HG03097 (cell line): ENCODE measurements around the gene MFGE8.

Source experiments
- ATAC-seq: cut with Tn5 transposase; IDR thresholded peaks from one replicate; pipeline ENCODE4 v1.9.1; 2021; ENCODE audit not compliant: unreplicated experiment, low FRiP score

MFGE8 gene

GRCh38 chr15:88874684-88875083, 38.5 kb downstream of the MFGE8 start:
- ATAC-seq = no peak

DNA sequence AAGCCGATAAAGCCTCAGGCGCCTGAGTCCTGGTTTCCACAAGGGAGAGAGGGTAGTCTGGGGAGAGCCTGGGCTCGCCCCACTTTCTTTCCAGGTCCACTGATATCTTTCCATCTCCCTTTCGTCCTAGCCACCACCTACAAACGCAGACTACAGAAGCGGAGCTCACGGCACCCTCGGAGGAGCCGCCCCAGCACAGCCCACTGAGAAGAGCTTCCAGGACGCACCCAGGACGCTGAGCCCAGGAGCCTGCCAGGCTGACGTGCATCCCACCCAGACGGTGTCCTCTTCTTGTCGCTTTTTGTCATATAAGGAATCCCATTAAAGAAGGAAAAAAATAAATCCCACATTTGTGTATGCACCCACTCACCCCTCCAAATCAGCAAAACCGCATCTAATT, 38.9 kb downstream of the MFGE8 start:
- ATAC-seq = no peak

DNA sequence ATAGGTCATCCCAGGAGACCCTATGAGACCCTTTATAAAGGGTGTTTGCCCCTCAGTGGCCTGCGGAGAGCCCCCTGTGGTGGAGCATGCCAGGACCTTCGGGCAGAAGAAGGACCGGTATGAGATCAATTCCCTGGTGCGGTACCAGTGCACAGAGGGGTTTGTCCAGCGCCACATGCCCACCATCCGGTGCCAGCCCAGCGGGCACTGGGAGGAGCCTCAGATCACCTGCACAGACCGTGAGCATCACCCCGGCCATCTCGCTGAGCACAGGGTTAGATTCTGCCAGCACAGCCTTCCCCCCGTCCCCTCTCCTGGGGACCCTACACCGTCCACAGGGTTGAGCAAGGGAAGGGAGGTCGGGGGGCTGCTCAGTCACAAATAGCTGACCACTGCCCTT, 39.4 kb downstream of the MFGE8 start:
- ATAC-seq = no peak

DNA sequence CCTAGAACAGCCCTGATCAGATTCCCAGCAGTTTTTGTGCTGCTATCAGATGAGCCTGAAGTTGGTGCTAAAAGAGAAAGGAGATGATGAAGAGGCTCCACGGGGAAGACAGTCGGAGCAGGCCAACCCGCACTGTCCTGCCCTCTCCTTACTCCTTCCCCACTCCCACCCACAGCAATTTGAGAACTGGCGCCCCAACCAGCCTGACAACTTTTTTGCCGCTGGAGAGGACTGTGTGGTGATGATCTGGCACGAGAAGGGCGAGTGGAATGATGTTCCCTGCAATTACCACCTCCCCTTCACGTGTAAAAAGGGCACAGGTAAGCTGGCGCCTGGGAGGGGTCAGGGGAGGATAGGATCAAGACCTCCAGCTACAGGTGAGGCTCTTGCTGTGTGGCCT, 40.5 kb downstream of the MFGE8 start:
- no peak for ATAC-seq

GRCh38 chr15:88872106-88872505, 41.1 kb downstream of the MFGE8 start:
- no peak for ATAC-seq

- ATAC-seq = no peak
Observed at GRCh38 chr15:88871313-88871712, 41.9 kb downstream of the MFGE8 start.

GRCh38 chr15:88866295-88866881, 46.8 kb downstream of the MFGE8 start:
- no peak for ATAC-seq

DNA sequence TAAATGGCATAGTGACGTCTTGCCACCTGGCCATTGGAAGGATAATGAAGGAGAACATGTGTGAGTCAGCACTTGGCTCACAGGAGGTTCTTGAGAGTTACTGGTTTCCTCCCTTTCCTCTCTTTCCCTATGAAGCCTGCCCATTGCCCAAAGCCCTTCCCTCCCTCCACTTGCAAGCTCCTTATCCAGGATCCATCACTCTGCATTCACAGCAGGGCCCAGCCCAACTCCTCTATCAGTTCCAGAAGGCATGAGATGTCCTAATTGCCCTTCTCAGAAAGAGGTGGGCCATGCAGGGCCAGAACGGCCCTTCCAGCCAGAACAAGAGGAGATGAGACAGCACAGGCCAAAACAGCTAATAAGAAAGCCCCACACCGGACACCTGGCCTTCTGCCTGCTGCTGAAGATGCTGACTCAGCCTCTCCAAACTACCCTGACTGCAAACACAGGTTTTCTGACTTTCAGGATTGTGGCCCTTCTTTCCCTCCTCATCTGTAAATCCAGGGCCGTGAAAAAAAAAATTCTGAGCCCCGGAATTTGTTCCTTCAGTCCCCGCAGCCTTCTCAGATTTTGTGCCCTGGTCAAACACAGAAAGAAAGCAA, 47.6 kb downstream of the MFGE8 start:
- ATAC-seq = no peak

DNA sequence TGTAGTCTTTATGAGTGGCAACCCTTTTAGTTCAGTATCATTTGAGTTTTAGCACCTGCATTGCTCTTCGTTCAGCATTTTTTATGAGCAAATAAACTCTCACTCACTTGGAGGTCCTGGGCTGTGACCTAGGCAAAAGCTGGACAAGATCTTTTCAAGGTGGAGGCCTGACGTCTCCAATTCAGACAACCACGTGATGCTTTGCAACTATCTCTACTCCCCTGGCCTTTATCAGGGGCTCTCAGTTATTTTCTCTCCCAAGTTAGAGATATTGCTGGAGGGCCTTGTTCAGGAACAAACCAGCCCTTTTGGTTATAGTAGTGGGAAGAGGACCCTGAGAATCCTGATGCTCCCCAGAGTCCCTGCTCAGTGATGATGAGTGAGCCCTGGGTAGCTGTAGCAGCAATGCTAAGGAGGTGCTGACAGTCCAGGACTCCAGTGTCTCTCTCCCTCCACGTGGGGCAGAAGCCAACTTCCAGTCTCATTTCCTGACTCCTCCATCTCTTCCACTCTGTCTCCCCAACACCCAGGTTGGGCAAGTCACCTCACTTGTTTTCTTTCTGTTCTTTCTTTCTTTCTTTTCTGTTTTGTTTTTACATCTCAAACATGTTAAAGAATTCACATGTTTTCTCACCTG, 48.2 kb downstream of the MFGE8 start:
- ATAC-seq = no peak

DNA sequence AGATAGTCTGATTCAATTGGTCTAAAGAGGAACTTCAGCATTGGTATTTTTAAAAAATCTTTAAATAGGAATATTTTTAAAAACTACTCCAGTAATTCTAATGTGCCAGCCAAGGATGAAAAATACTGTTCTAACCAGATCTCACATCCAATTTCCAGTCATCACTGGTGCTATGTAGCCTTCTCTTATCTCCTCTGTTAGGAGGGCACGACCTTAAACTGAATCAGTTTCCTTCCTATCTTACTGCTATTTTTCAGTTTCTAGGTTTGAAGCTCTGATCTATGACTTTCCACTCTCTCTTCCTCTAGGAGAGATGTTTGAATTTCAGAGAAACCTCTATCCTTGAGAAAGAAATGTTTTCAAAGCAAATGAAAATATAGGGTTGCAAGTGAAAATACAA, 49.8 kb downstream of the MFGE8 start:
- ATAC-seq = no peak

GRCh38 chr15:88860212-88860611, 53.0 kb downstream of the MFGE8 start:
- no peak for ATAC-seq

DNA sequence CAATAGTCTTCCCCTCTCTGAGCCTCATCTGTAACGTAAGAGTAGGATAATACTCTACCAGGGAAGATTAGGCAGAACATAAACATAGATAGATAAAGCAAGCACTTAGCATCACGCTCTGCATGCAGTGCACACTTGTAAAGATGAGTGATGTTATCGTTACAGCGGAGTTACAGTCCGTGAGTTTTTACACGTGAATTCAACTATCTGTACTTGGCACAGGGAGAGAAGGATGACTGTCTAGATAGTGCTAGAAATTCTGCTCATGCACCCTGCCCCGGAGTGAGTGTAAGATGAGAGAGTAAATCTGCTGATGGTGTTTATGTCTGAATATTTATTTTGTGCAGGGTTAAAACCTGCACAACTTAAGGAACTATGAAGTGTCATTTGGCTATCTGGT, 53.6 kb downstream of the MFGE8 start:
- no peak for ATAC-seq

DNA sequence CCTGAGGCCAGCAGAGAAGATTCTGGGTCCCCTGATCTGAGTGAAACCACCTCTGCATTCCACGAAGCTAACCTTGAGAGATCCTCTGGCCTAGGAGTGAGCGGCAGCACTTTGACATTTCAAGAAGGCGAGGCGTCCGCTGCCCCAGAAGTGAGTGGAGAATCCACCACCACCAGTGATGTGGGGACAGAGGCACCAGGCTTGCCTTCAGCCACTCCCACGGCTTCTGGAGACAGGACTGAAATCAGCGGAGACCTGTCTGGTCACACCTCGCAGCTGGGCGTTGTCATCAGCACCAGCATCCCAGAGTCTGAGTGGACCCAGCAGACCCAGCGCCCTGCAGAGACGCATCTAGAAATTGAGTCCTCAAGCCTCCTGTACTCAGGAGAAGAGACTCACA, 54.2 kb downstream of the MFGE8 start:
- ATAC-seq = no peak

- ATAC-seq = no peak
Observed at GRCh38 chr15:88852476-88852875, 60.7 kb downstream of the MFGE8 start.

DNA sequence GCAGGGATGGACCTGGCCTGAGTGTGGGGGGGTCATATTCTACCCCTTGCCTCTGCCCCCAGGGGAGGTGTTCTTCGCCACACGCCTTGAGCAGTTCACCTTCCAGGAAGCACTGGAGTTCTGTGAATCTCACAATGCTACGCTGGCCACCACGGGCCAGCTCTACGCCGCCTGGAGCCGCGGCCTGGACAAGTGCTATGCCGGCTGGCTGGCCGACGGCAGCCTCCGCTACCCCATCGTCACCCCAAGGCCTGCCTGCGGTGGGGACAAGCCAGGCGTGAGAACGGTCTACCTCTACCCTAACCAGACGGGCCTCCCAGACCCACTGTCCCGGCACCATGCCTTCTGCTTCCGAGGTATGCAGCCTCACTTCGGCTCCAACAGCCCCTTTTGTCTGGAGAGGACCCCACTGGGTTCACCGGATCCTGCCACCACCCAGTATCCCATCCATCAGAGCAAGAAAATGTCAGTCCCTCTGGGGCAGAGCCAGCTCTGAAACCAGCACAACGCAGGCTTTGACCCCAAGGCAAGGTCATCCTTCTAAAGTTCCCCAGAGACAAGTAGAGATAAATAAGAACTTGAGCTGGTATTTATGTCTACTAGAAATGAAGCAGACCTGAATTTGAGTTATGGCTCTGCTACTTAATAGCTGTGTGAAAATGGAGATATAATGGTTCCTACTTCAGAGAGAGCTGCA, 63.7 kb downstream of the MFGE8 start:
- ATAC-seq = no peak
